ENCODE measurements around the gene SUCLG1.

The SUCLG1 gene

DNA sequence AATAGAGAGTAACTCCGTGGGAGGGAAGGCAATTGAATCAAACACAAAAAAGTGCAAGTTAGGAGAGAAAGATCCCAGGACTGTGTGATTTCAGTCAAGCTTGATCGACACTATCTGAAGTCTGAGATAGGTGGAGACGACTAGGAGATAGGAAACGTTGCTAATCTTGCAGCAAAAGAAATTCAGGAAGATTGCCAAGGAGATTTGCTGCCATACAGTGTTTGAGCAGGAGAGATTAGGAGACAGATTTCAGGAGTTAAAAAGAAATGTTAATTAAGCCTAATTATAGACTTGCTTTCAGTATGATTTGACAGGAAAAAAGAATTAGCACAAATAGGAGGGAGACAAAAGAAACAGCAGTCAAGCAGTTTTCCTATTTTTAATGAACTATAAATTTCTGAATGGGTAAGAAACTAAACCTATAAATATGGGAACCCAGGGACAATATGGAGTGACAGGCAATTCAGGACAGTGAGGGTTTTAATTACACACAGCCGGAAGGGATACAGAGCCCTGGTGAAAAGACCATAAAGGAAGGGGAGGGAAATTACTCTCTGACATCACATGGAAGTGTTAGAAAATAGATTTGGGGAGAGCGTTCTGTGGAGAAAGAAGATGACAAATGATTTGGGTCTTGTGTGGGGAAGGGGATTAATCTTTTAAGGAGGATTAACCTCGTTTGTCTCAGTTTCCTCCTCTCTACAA, 72.6 kb downstream of the SUCLG1 start:
- no peak overlapping the region for H3K4me3 ChIP-seq (ENCODE audit: low read depth, low read length)
- POLR2A ChIA-PET, result no interaction called here
- CTCF ChIA-PET, result no interaction called here
- DNase-seq (ENCODE audit: low read depth, low spot score), result no peak
- TF ChIP-seq, protein P1, sequence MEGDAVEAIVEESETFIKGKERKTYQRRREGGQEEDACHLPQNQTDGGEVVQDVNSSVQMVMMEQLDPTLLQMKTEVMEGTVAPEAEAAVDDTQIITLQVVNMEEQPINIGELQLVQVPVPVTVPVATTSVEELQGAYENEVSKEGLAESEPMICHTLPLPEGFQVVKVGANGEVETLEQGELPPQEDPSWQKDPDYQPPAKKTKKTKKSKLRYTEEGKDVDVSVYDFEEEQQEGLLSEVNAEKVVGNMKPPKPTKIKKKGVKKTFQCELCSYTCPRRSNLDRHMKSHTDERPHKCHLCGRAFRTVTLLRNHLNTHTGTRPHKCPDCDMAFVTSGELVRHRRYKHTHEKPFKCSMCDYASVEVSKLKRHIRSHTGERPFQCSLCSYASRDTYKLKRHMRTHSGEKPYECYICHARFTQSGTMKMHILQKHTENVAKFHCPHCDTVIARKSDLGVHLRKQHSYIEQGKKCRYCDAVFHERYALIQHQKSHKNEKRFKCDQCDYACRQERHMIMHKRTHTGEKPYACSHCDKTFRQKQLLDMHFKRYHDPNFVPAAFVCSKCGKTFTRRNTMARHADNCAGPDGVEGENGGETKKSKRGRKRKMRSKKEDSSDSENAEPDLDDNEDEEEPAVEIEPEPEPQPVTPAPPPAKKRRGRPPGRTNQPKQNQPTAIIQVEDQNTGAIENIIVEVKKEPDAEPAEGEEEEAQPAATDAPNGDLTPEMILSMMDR (IDR thresholded peaks at IDR 0.05; ENCODE audit: insufficient read depth, low read length, missing control alignments), result no peak

DNA sequence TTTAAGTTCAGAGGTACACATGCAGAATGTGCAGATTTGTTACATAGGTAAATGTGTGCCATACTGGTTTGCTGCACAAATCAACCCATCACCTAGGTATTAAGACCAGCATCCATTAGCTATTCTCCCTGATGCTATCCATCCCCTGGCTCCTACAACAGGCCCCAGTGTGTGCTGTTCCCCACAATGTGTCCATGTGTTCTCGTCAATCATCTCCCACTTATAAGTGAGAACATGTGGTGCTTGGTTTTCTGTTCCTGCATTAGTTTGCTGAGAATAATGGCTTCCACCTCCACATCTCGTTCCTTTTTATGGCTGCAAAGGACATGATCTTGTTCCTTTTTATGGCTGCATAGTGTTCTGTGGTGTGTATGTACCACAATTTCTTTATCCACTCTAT, 75.8 kb downstream of the SUCLG1 start:
- ChIA-PET POLR2A (no interaction called here), CTCF (no interaction called here)
- TF ChIP-seq, protein P1 (IDR thresholded peaks at IDR 0.05; ENCODE audit: insufficient read depth, low read length, missing control alignments), result no peak
- no peak for DNase-seq (ENCODE audit: low read depth, low spot score)
- H3K4me3 ChIP-seq (ENCODE audit: low read depth, low read length), result no peak overlapping the region

DNA sequence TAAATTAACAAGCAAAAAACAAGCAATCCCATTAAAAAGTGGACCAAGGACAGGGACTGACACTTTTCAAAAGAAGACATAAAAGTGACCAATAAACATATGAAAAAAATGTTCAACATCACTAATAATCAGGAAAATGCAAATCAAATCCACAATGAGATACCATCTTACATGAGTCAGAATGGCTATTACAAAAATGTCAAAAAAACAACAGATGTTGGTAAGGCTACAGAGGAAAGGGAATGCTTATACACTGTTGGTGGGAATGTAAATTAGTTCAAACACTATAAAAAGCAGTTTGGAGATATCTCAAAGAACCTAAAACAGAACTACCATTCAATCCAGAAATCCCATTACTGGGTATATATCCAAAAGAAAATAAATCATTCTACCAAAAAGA, 78.2 kb downstream of the SUCLG1 start:
- TF ChIP-seq, protein P1 (IDR thresholded peaks at IDR 0.05; ENCODE audit: insufficient read depth, low read length, missing control alignments), result no peak
- POLR2A ChIA-PET, result no interaction called here
- H3K4me3 ChIP-seq (ENCODE audit: low read depth, low read length), result no peak overlapping the region
- CTCF ChIA-PET, result no interaction called here
- DNase-seq (ENCODE audit: low read depth, low spot score), result no peak

DNA sequence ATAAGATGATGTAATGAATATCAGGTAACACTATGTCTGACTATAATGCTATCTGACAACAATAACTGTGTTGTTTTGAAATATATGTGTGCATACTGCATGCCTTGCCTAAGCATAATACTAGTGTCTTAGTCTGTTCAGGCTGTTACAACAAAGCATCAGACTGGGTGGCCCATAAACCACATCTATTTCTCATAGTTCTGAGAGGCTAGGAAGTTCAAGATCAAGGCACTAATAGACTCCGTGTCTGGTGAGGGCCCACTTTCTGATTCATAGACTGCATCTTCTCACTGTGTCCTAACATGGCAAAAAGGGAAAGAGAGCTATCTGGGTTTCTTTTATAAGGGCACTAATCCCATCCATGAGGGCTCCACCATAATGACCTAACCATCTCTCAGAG, 80.1 kb downstream of the SUCLG1 start:
- ChIA-PET POLR2A (no interaction called here), CTCF (no interaction called here)
- TF ChIP-seq, protein P1 (IDR thresholded peaks at IDR 0.05; ENCODE audit: insufficient read depth, low read length, missing control alignments), result no peak
- no peak for DNase-seq (ENCODE audit: low read depth, low spot score)
- no peak overlapping the region for H3K4me3 ChIP-seq (ENCODE audit: low read depth, low read length)

DNA sequence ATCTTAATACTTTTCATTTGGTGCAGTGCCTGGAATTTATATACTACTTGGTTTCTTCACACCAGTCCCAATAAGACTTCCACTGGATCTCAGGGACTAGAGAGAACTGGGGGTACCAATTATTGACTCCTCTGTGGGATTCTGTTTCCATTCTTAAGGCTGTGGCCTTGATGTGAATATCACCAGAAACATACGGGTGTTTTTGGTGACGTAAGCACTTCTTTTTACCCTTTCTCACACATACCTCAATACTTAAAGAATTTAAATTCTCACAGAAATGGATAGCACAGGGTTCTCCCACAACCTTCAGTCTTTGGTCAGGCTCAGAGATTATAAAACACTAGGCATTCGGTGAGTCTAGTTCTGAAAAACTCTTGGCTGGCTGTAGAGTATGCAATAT, 84.1 kb downstream of the SUCLG1 start:
- ChIA-PET CTCF (no interaction called here), POLR2A (no interaction called here)
- no peak overlapping the region for H3K4me3 ChIP-seq (ENCODE audit: low read depth, low read length)
- TF ChIP-seq, protein P1 (IDR thresholded peaks at IDR 0.05; ENCODE audit: insufficient read depth, low read length, missing control alignments), result no peak
- no peak for DNase-seq (ENCODE audit: low read depth, low spot score)

DNA sequence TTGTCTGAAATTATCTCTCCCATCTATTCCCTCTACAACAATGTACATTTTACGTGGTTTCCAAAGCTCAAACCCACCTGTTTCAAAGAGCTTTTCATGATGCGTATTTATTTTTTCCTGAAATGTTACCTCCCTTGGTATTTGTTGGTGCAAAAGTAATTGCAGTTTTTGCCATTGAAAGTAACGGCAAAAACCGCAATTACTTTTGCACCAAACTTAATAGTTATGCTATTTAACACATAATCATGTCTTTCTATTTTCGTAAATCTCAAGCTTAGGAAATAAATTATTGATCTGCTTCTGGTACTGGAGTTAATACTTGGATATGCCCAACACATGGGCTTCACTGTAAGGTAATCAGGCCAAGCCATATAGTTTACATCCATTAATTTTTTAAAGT, 85.2 kb downstream of the SUCLG1 start:
- POLR2A ChIA-PET, result interaction anchor here (0.7 kb wide), 1 partner anchor 43 kb away, joined by 3 read pairs; no protein-coding TSS in a partner anchor
- no peak overlapping the region for H3K4me3 ChIP-seq (ENCODE audit: low read depth, low read length)
- TF ChIP-seq, protein P1 (IDR thresholded peaks at IDR 0.05; ENCODE audit: insufficient read depth, low read length, missing control alignments), result no peak
- DNase-seq (ENCODE audit: low read depth, low spot score), result no peak
- CTCF ChIA-PET, result no interaction called here

Data from AG04449 (cell line).